Measurements from ENCODE around the gene YBX3.
A peak's percentile ranks its signal among the peaks of the same experiment; 100 is the strongest.

YBX3 gene

DNA sequence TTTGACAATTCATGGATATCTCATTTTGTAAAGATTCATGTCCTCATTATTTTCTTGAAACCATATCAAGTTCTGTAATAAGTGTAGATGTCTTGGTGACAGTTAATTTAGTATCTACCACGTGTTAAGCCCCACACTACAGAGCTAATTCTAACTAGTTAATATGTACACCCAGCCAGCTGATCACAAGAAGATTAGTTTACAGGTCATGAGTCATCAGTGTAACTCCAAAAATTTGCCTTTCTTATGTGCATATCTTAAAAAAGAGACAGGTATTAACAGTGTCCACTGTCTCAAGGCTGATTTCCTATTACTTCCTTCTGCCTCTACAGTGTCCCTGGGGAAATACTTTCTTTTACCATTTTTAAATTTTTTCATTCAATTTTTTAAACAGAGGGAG, 13.3 kb upstream of the YBX3 start:
- no peak for DNase-seq
- no peak for TF ChIP-seq POLR2A (IDR thresholded peaks at IDR 0.05; ENCODE audit: low read length)
- no peak for TF ChIP-seq GATA1 (IDR thresholded peaks at IDR 0.05; ENCODE audit: low read depth, low read length)

DNA sequence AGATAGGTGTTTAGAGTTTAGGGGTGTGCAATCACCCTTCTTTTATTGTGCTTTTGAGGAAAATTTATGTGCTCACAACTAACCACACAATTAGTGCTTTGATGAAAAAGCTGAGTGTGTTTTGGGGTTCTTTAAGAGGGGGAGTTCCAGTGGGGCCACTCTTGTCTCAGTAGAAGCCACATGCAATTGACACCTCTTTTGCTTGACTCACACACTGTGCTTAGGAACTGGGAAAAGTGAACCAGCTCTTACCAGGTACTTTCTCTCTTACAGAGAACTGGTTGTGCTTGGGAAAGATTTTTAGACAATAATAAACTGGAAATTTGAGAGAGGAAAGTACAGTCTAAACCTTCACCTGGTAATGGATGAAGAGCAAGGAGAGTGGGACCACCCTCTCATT, 12.3 kb upstream of the YBX3 start:
- TF ChIP-seq GATA1 (IDR thresholded peaks at IDR 0.05; ENCODE audit: low read depth, low read length) (no peak), POLR2A (IDR thresholded peaks at IDR 0.05; ENCODE audit: low read length) (no peak)
- DNase-seq = no peak

DNA sequence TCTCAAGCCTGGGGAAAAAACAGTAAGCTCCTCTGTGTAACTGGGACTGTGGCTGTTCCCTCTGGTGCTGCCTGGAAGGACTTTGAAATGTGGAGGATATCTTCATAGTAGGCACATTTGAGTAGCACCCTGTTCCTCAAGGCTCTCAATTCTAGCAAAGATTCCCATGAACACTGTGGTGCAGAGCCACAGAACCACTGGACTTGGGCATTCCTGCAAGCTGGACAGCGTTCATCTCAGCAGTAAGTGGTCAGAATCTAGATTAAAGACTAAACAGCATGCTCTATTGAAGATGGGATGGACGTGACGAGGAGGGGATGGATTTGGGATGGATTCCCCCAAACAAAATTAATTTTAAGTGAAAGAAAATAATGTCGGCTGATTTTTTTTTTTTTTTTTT, 9.4 kb upstream of the YBX3 start:
- DNase-seq = no peak
- no peak for TF ChIP-seq POLR2A (IDR thresholded peaks at IDR 0.05; ENCODE audit: low read length)
- TF ChIP-seq GATA1 (IDR thresholded peaks at IDR 0.05; ENCODE audit: low read depth, low read length) = no peak

DNA sequence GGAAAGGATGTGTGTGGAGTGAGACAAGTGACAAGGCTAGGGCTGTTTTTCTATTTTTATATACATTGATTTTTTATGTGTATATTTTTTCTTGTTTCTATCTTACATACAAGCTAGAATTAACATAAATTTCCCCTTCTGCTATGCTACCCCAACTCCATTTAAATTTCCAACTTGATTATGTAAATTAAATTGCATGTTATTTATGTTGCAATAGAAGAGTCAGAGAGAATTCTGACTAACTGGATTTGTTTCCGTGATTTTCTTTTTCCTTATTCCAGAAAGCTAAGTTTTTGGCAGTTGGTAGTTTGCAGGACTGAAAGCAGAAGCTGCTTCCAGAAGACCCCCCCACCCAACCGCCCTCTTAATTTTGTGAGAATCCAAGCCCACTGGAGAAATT, 8.9 kb upstream of the YBX3 start:
- no peak for TF ChIP-seq GATA1 (IDR thresholded peaks at IDR 0.05; ENCODE audit: low read depth, low read length)
- TF ChIP-seq POLR2A (IDR thresholded peaks at IDR 0.05; ENCODE audit: low read length) = no peak

DNA sequence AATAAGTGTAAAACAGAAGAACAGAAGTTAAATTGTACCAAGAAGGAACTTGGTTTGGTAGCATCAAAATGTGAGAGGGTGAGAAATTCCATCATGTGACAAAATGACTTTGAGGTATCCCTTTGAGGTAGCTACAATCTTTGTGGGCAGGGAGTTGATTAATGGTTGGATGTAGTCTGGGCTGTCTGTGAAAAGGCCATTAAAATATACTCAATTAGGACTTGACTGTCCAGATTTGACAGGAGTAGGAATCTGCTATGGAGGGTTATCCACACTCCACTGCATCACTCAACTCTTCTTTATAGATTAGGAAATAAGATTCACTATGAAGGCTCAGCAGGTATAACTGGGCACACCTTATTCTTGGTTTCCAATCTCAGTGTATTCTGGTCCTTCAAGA, 7.4 kb upstream of the YBX3 start:
- no peak for DNase-seq
- TF ChIP-seq GATA1 (IDR thresholded peaks at IDR 0.05; ENCODE audit: low read depth, low read length) (no peak), POLR2A (IDR thresholded peaks at IDR 0.05; ENCODE audit: low read length) (no peak)

More for the DNA sequence above, 8.9 kb upstream of the YBX3 start:
- DNase-seq = no peak

DNA sequence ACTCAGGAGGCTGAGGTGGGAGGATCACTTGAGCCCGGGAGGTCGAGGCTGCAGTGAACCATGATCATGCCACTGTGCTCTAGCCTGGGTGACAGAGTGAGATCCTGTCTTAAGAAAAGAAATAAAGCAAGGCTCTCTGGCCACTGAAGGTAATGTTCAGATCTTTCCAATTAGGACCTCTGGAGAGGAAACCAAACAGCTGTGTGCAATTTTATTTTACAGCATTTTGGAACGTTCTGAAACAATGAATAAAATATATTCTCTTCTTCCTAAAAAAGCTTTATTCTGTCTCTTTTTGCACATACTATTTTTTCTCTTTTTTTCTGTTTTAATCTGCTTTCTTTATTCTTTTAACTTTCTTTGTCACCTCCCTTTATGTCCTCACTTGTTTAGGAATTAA, 5.0 kb upstream of the YBX3 start:
- no peak for TF ChIP-seq POLR2A (IDR thresholded peaks at IDR 0.05; ENCODE audit: low read length)
- TF ChIP-seq GATA1 (IDR thresholded peaks at IDR 0.05; ENCODE audit: low read depth, low read length) = no peak
- no peak for DNase-seq

DNA sequence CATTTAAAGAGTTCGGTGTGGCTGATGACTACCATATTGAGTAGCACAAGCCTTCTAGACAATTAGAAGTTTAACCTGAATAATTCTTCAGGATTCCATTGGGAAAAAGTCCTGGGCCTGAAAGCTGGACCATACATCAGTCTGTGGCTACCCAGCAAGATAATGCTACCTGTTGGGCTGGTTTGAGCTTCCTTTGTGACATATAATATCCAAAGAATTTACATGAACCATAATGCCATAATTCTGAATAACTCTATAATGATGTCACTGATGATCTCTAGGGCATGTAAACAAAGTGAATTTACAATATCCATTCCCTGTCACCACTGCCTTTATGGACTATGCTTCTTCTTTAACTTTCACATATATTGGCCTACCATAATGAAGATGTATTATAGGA, 3.8 kb upstream of the YBX3 start:
- DNase-seq = no peak
- no peak for TF ChIP-seq GATA1 (IDR thresholded peaks at IDR 0.05; ENCODE audit: low read depth, low read length)
- no peak for TF ChIP-seq POLR2A (IDR thresholded peaks at IDR 0.05; ENCODE audit: low read length)

DNA sequence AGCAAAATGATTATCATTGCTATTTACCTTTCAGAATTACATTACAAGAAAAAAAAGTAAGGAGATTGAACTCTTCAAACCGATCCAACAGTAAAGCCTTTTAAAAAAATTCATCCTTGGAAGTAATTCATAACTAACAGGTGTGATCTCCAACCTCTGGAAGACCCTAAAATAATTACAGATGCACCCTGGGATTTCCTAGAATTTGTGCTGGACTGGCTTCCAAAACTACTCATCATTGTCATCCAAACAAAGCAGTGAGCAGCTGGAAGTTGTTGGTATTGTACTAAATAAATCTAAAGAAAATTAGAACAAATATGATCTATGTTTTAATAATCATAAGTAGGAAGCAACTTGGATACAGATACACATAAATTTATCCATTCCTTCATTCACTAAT, 1.9 kb upstream of the YBX3 start:
- DNase-seq = no peak
- TF ChIP-seq POLR2A (IDR thresholded peaks at IDR 0.05; ENCODE audit: low read length) = no peak
- TF ChIP-seq GATA1 (IDR thresholded peaks at IDR 0.05; ENCODE audit: low read depth, low read length) = no peak

DNA sequence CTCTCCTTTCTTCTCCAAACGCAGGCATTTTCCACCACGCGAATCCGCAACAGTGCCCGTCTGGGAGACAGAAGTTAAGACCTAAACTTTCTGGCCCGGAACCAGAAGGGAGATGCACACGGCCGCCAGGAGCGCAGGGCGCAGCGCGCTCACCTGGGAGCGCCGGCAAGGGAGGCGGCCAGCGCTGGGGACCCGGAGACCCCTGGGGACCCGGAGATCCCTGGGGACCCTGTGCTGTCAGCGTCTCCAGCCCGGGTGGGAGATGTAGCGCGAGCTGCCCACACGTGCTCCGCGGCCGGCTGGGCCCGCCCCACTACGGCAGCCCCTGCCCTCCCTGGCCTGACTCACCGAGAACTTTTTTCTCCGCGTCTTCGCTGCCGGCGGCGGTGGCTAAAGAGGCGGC, 620 bp downstream of the YBX3 start:
- TF ChIP-seq POLR2A (IDR thresholded peaks at IDR 0.05; ENCODE audit: low read length) (no peak), GATA1 (IDR thresholded peaks at IDR 0.05; ENCODE audit: low read depth, low read length) (no peak)
- DNase-seq = peak; percentile 77 to 84

DNA sequence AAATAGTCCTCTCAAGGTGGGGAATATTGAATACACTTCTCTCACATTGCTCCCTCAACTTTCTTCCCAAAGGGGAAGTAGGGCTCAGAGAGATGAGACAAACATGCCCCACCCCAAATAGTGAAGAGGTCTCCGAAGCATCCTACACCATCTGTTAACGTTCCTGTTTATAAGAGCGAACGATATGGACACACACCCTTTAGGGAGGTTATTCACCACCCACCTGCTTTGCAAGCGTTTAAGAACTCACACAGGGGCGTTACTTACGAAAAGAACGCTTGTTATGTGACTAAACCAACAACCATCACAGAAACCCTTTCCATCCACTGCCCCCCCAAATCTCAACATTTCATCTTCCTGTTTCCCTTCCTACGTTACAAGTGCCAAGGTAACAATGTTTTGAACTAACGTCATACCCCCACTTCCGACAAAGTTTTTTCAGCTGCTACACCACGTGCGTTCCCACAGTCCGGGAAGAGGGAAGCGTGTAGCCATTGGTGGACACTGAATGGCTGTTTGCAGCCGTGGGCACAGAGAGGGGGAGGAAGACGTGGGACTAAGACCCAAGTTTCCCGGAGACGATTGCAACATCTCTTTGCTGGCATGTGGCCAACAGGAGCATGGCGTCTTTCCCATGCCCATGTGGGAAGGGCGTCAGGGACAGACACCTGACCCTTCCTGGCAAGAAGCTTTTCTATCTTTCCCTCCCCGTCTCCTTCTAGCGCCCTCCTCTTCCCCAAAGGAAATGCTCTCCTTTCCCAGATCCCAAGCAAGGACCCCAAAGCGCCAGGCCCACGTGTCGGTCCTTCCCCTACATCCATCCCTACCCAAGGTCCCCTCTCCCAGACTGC, 1.2 kb downstream of the YBX3 start:
- TF ChIP-seq POLR2A (IDR thresholded peaks at IDR 0.05; ENCODE audit: low read length) (peak; percentile 43), GATA1 (IDR thresholded peaks at IDR 0.05; ENCODE audit: low read depth, low read length) (no peak)

DNA sequence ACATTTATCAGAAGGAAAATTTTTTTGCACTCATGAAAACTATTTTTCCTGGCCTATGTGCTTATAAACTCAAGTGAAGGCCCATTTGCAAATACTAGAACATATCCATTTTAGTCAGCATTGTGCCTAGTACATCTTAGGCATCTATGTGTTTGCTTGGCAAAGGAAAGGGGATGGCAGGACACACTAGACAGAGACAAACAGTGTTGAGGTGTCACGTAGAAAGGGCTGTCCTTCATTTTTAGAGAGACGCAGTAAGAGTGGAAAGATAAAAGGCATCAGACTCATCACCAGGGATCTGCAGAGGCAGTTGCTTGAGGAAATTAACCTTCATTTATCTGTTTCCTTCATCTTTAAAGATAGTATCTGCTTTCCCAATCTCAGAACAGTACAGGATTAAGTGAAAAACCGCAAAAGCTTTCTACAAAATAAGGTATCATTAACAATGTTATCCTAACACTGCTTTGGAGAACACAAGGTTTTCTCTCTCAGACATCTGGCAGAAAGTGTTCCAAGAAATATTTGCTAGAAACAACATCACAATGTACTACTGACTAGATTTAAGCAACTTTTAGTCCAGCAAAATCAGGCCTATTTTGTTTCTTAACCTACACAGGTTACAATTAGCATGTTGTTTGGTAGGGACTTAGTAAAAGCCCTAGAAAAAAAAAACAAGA, 2.0 kb downstream of the YBX3 start:
- peak; percentile 4 to 24 for DNase-seq
- TF ChIP-seq GATA1 (IDR thresholded peaks at IDR 0.05; ENCODE audit: low read depth, low read length) (no peak), POLR2A (IDR thresholded peaks at IDR 0.05; ENCODE audit: low read length) (no peak)

More for the DNA sequence above, 1.2 kb downstream of the YBX3 start:
- DNase-seq = peak; percentile 70 to 78

DNA sequence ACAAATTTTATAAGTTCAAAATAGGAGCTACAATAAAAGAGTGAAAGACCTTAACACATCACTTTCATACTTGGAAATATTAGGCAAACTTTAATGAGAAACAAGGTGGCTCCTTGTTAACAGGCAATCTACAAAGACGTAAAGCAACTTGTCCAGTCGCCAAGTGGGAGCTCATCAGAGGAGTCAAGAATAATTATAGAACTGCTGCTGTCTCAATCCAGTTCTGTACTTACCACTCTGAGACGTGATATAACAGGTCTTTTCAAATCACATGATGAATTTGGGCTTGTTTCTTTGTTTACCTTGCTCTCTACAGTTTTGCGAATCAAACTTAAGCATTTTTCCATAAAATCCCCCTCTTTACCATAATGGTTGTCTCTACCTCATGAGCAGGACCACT, 3.6 kb downstream of the YBX3 start:
- DNase-seq = peak in 1 of 2 experiments; percentile 6
- no peak for TF ChIP-seq POLR2A (IDR thresholded peaks at IDR 0.05; ENCODE audit: low read length)

DNA sequence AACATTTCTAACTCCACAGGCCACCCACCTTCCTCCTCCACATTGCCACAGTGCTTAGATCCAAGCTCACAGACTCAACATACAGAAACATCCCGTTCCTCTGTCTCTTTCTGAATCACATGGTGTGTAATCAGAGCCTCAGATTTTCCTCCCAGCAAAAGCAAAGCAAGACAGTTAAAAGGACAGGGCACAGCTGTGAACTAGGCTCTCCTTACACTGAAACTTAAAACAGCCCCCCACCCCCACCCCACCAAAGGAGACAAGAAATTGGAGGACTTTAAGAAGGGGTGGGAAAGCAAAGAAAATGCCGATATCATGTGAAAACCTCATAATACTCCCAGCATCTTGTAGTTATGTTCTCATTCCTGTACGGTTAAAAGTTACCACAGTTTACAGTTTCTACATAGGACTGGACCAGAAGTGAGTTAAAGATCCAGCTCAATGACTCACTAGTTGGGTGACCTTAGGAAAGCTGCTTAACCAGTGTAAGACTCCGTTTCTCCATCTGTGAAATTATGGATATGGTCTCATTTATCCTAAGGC, 4.8 kb downstream of the YBX3 start:
- TF ChIP-seq POLR2A (IDR thresholded peaks at IDR 0.05; ENCODE audit: low read length) (no peak), GATA1 (IDR thresholded peaks at IDR 0.05; ENCODE audit: low read depth, low read length) (no peak)

DNA sequence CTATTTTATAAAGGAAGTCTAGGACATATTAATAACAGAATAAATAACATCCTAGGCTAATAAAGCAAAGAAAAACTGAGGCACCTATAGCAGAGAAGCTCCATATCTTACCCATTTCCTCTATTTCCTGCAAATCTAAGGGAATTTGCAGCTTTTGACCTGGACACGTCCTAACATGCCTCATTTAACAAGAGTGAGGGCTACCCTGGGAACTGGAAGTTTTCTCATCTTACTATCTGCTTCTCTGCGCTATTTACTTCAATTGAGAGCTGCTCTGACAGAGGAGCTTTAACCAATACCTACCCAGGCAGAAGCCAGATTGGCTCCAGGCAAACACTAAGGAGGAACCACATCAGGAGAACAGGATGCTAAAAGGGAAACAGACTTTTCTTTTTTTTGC, 5.7 kb downstream of the YBX3 start:
- DNase-seq = no peak
- TF ChIP-seq GATA1 (IDR thresholded peaks at IDR 0.05; ENCODE audit: low read depth, low read length) (no peak), POLR2A (IDR thresholded peaks at IDR 0.05; ENCODE audit: low read length) (no peak)

More for the DNA sequence above, 4.8 kb downstream of the YBX3 start:
- DNase-seq = no peak
